GM19468 (cell line): ENCODE data around the gene P2RY6.
"Not testable (repeated sequence)": the region's sequence is repeated elsewhere in the genome, so short reads cannot be mapped to it uniquely, and the experiment has no call there.

Experiments
- ATAC-seq: cut with Tn5 transposase; IDR thresholded peaks from one replicate; pipeline ENCODE4 v1.9.1; 2021; ENCODE audit warnings: mild to moderate bottlenecking, moderate library complexity, moderate number of reproducible peaks; ENCODE audit not compliant: unreplicated experiment; ENCODE audit errors: extremely low read depth

P2RY6 gene

DNA sequence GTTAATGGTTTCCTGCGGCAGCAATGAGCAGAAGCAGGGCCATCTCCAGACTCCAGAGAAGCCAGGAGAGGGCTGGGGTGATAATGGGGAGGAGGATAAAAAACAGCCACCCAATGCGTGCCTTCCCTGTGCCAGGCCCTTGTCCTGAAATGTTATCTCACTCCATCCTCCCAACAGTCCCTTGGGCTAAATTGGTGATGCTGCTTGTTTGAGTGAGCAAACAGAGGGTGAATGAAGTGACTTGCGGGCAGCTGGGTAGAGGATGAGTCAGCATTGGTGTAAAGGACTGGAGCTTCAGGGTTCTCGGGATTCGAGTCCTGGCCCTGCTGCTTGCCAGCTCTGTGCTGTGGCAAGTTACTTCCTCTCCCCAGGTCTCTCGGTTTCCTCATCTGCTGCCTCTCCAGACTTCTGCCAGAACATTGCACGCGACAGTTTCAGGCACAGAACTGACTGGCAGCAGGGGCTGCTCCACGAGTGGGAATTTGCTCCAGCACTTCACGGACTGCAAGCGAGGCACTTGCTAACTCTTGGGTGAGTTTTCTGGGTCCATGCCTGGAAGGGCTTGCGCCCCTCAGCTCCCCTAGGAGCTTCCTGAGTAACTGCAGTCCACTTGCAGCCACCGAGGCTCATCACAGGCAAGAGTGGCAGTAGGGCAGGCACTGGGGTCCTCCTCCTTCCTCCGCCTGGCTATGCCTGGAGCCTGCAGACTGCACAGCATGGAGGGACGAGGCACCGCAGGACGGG lies at the start of gene P2RY6:
TSS of gene P2RY6 (plus strand) at position 403 of the 744 bp plus-strand sequence. CDS start 24,181 bp downstream, outside the sequence.
- no peak for ATAC-seq

DNA sequence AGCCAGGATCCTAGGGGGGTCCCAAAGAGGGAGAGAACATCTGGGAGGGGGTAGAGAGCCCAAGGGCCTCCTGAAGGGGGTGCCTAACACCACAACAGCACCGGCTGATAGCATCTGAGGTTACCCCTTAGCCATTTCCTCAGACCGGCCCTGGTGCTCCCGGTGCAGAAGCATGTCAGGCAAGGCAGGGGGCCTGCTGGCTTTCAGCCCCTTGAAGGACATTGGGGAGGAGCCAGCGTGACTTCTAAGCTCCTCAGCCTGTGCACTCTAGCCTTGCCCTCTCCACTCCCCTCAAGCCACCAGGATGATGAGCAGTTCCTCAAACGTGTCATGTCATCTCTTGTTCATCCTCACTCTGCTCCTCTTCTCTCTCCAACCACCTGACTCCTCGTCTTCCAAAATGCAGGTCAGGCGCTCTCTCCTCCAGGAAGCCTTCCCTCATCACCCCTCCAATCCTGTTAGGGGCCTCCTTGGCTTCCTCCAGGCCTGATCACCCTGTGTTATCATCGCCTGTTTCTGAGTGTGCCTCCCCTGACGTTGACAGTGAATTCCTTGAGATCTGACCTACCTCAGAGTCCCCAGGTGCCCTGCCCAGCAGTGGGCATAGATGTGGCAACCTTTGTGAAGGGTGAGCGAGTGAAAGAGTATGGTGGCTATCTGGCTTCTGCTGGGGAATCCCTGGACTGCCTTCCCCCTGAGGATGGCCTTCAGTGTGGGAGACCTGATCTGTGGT lies 48.0 kb upstream of the P2RY6 start:
- no peak for ATAC-seq

GRCh38 chr11:73225001-73225686 lies 47.0 kb upstream of the P2RY6 start:
- ATAC-seq = no peak

DNA sequence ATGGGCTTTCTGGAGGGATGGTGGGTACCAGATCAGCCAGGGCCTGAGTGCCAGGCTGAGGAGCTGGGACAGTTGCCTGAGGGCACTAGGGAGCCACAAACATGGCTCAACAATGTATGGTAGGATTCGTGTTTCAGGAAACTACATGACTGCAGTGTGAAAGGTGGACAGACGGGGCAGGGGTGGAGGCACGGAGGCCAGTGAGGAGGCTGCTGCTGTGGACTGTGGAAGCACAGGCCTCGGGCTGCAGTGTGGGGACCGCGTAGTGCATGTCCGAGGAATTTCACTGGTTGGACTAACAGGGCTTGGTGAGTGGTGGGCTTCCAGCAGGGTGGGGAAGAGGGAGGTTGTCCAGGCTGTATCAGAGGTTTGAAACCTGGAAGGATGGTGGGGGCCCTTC lies 46.3 kb upstream of the P2RY6 start:
- no peak for ATAC-seq

DNA sequence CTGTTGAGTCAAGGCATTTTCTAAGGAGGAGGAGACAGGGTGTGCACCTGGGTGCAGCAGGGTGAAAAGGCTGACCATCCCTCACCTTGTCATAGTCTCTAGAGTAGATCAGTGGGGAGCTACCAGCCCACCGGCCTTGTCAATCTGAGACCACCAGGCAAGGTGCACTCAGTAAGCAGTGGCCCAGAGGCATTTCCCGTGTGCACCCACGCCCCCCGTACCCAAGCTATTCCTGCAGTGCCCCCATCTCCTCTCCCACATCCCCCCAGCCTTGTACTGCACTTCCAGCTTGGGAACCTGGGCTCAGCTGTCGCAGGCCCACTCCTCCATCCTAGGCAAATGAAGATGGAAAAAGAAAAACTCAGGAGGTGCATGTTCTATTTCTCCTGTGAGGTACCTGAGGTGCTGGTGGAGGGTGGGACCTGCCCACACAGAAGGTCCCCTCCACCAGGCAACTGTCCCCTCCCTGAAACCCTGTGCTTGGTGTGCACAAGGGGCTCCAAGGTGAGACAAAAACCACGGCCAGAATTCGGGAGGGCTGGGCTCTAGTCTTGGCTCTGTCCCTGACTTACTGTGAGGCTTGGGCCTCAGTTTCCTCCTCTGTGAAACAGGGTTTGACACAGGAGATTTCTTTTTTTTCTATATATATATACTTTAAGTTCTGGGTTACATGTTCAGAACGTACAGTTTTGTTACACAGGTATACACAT lies 45.7 kb upstream of the P2RY6 start:
- no peak for ATAC-seq

- no peak for ATAC-seq
These were observed 44.4 kb upstream of the P2RY6 start for GRCh38 chr11:73227571-73228211.

DNA sequence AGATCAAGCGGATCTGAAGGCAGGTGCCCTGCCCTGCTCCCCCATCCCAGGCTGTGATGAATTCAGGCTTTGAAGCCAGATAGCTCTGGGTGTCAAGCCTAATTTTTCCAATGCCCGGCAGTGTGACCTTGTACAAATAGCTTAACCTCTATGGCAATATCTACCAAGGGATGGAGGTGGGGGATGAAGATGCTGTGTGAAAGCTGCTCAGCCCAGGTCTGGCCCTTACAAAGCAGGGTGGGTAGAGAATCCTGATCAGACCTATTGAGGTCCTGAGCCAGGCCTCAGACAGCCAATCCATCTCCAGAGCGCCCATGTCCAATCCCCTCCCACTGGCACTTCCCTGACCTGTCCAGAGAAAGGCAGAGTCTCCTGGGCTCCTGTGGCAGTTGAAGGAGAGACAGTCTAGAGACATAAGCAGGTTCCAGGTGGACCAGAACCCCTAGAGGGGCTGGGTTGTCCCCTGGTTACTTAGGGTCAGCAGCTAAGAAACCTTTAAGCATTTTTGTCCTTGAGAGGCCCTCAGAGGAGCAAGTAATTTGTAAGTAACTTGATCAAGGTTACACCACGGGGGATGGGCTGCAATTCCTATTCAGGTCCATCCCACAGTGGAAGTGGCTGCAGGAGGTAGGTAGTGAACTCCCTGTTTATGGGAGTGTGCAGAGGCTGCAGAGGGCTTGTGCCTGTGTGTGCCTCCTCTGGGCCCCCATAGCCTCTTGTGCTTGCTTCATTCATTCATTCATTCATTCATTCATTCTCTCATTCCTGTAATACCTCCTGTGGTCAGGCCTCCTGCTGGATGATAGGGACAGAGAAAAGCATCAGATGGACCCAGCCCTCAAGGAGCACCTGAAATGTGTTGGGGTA lies 43.6 kb upstream of the P2RY6 start:
- no peak for ATAC-seq

GRCh38 chr11:73229321-73229895 lies 42.7 kb upstream of the P2RY6 start:
- ATAC-seq = no peak

- ATAC-seq = no peak
These were observed 42.0 kb upstream of the P2RY6 start for GRCh38 chr11:73229896-73230875.

DNA sequence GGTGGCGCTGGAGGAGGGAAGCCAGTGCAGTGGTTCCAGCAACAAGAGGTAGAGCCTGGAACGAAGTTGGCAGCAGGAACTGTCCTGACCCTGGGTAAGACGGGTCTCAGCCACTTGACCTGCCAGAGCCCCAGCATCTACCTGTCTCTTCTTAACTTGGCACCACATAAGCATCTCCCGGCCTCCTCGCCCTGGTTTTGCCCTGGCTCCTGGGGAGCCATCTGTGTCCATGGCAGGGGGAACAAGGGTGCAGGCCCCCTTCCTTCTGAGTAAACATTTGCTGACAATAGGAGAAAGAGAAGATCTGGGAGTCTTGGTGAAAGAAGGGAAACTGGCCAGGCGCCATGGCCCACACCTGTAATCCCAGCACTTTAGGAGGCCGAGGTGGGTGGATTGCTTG lies 41.2 kb upstream of the P2RY6 start:
- no peak for ATAC-seq

- ATAC-seq = not testable (repeated sequence)
These were observed 39.7 kb upstream of the P2RY6 start for GRCh38 chr11:73232487-73232886.

- no peak for ATAC-seq
These were observed 38.9 kb upstream of the P2RY6 start for GRCh38 chr11:73233211-73233610.

DNA sequence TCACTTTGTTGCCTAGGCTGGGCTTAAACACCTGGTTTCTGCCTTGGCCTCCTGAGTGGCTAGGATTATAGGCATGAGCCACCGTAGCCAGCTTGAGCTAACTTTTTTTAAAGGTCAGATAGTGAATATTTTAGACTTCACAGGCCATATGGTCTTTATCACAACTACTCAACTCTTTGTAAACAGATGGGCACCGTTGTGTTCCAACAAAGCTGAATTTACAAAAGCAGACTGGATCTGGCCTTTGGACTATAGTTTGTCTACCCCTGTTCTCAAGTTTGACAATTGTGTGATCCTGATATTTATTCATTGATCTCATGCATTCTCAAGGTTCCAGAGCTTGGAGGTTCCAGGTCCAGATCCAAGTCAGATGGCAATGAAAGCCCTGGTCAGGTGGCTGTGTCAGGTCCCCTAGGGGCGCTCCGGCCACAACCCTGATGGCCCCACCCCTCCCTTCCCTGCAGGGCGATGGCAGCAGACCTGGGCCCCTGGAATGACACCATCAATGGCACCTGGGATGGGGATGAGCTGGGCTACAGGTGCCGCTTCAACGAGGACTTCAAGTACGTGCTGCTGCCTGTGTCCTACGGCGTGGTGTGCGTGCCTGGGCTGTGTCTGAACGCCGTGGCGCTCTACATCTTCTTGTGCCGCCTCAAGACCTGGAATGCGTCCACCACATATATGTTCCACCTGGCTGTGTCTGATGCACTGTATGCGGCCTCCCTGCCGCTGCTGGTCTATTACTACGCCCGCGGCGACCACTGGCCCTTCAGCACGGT lies 38.3 kb upstream of the P2RY6 start:
- ATAC-seq = no peak

- ATAC-seq = no peak
These were observed 37.5 kb upstream of the P2RY6 start for GRCh38 chr11:73234471-73235181.

GRCh38 chr11:73235236-73235786 lies 36.8 kb upstream of the P2RY6 start:
- no peak for ATAC-seq

GRCh38 chr11:73236205-73236765 lies 35.9 kb upstream of the P2RY6 start:
- no peak for ATAC-seq
